ENCODE data around the gene VKORC1L1.

VKORC1L1 gene

DNA sequence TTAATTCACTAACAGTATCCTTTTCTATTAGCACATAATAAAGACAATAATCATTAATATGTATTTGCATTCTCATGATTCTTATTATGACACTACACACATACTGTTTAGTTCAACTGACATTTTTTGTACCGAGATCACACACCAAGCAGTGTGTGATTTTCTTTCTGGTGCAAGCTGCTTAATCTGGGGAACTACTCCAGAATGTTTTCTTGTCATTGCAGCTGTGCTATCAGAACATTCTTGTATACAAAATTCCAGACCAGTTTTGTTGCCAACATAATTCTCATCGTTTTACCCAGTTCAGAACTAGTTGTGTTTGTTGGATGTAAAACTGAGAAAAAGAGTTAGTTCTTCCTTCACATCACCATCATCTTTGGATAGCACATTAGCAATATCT is 37.4 kb downstream of the VKORC1L1 start:
- TF ChIP-seq CTCF (IDR thresholded peaks at IDR 0.05; ENCODE audit: control insufficient read depth, extremely low read depth, insufficient read depth), result no peak
- DNase-seq (ENCODE audit: low read depth), result no peak
- H3K4me3 ChIP-seq (ENCODE audit: low read depth, low read length), result no peak overlapping the region

- no peak for TF ChIP-seq CTCF (IDR thresholded peaks at IDR 0.05; ENCODE audit: control insufficient read depth, extremely low read depth, insufficient read depth)
- no peak for DNase-seq (ENCODE audit: low read depth)
- no peak overlapping the region for H3K4me3 ChIP-seq (ENCODE audit: low read depth, low read length)
These were observed 39.4 kb downstream of the VKORC1L1 start for GRCh38 chr7:65912237-65912636.

DNA sequence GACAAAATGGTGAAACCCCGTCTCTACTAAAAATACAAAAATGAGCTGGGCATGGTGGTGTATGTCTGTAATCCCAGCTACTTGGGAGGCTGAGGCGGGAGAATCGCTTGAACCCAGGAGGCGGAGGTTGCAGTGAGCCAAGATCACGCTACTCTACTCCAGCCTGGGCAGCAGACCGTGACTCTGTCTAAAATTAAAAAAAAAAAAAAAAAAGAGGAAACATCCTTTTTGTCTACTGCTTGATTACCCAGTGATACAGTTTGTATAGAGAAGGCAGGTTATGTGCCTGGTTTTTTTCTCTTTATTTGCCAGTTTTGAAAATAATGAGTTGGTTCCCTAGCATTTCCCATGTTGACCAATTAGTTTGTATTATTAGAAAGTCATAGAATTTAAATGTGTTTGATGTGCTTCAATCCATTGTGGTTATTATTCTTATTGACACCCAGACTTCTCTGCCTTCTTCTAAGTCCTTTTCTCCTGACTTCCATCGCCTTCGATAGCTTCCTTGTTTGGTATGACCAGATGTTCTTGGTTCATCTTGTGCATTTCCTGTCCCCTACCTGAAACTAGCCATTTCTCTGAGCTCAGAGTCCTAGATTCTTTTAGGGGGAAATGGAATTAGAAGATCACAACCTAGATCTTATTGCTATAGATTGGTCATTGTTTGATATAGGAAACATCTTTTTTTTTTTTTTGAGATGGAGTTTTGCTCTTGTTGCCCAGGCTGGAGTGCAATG is 43.2 kb downstream of the VKORC1L1 start:
- TF ChIP-seq CTCF (IDR thresholded peaks at IDR 0.05; ENCODE audit: control insufficient read depth, extremely low read depth, insufficient read depth), result no peak
- no peak for DNase-seq (ENCODE audit: low read depth)
- no peak overlapping the region for H3K4me3 ChIP-seq (ENCODE audit: low read depth, low read length)

GRCh38 chr7:65923316-65923715 is 50.4 kb downstream of the VKORC1L1 start:
- no peak for TF ChIP-seq CTCF (IDR thresholded peaks at IDR 0.05; ENCODE audit: control insufficient read depth, extremely low read depth, insufficient read depth)
- H3K4me3 ChIP-seq (ENCODE audit: low read depth, low read length), result no peak overlapping the region
- no peak for DNase-seq (ENCODE audit: low read depth)

- TF ChIP-seq CTCF (IDR thresholded peaks at IDR 0.05; ENCODE audit: control insufficient read depth, extremely low read depth, insufficient read depth), result no peak
- H3K4me3 ChIP-seq (ENCODE audit: low read depth, low read length), result no peak overlapping the region
- no peak for DNase-seq (ENCODE audit: low read depth)
These were observed 51.3 kb downstream of the VKORC1L1 start for GRCh38 chr7:65924193-65924592.

GRCh38 chr7:65925040-65925439 is 52.2 kb downstream of the VKORC1L1 start:
- DNase-seq (ENCODE audit: low read depth), result no peak
- no peak overlapping the region for H3K4me3 ChIP-seq (ENCODE audit: low read depth, low read length)
- no peak for TF ChIP-seq CTCF (IDR thresholded peaks at IDR 0.05; ENCODE audit: control insufficient read depth, extremely low read depth, insufficient read depth)

DNA sequence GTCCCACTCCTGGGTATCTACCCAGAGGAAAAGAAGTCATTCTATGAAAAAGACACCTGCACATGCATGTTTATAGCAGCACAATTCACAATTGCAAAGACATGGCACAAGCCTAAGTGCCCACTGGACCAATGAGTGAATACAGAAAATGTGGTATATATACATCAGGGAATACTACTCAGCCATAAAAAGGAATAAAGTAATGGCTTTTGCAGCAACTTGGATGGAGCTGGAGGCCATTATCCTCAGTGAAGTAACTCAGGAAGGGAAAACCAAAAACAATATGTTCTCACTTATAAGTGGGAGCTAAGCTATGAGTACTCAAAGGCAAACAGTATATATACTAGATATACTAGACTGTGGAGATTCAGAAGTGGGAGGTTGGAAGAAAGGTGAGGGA is 53.7 kb downstream of the VKORC1L1 start:
- no peak for DNase-seq (ENCODE audit: low read depth)

More for the DNA sequence above, 53.7 kb downstream of the VKORC1L1 start:
- TF ChIP-seq CTCF (IDR thresholded peaks at IDR 0.05; ENCODE audit: control insufficient read depth, extremely low read depth, insufficient read depth), result no peak
- H3K4me3 ChIP-seq (ENCODE audit: low read depth, low read length), result no peak overlapping the region

All from LNCaP clone FGC (cell line).